Measurements from ENCODE around the gene KIF5C.

KIF5C gene

DNA sequence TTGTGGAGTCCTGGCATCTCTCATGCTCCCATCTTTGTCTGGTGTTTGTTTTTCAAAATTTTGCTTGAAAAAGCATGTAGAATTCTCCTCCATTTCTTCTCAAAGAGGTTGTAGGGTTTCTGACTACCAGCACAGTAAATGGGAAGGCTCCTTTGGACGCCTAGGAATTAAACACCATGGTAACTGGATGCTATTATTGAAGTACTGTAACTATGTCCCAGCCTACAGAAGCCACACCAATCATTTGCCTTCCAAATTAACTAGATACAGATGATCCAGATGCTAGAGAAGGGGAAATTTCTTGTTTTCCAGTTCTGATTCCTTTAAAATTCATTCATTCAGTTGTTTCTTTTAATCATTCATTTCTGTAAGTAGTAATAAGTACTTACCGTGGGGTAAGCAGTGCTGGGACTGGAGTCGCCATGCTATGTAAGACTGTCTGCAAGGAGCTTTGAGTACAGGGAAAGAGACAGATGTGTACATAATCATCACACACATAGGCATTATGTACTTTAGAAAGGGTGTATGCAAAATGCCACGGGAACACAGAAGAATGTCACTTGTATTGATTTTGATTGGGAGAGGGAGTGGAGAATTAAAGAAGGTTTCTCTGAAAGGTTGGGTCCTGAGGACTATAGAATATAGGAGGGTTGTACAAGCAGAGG, 49.6 kb downstream of the KIF5C start:
- H3K36me3 ChIP-seq (ENCODE audit: control insufficient read depth in 2 of 2, insufficient read depth in 1 of 2, low read length in 2 of 2), result peaks cover 0 to 21% of the 10 kb centered on the region in 2 experiments; a peak in 1 of 3 replicates
- CTCF ChIA-PET, result interaction anchor here (0.6 to 1.4 kb wide), 2 partner anchors 13 to 250 kb away, joined by 3 to 4 read pairs; no protein-coding TSS in a partner anchor
- no peaks in the 10 kb centered on the region for H3K9me3 ChIP-seq (ENCODE audit: control insufficient read depth, insufficient read depth, low read depth, low read length)
- POLR2A ChIA-PET, result no interaction called here
- TF ChIP-seq TSHZ1 (tag by site-specific recombination; IDR thresholded peaks at IDR 0.05; ENCODE audit: borderline replicate concordance), result no peak
- no peak for TF ChIP-seq ZNF350 (tag by site-specific recombination; IDR thresholded peaks at IDR 0.05)
- no peak overlapping the region for H3K4me3 ChIP-seq (ENCODE audit: low read depth, low read length)
- H3K4me1 ChIP-seq (ENCODE audit: control insufficient read depth, insufficient read depth, low read length), result peaks cover 11% of the 10 kb centered on the region
- H3K27ac ChIP-seq (ENCODE audit: extremely low read depth, low read depth, low read length), result no peak overlapping the region

GRCh38 chr2:148926291-148926961, 51.4 kb downstream of the KIF5C start:
- Histone ChIP-seq H3K9me3 (ENCODE audit: control insufficient read depth, insufficient read depth, low read depth, low read length) (no peaks in the 10 kb centered on the region), H3K4me3 (ENCODE audit: low read depth, low read length) (no peak overlapping the region), H3K4me1 (ENCODE audit: control insufficient read depth, insufficient read depth, low read length) (peaks cover 11% of the 10 kb centered on the region), H3K27ac (ENCODE audit: extremely low read depth, low read depth, low read length) (no peak overlapping the region), H3K36me3 (ENCODE audit: control insufficient read depth in 2 of 2, insufficient read depth in 1 of 2, low read length in 2 of 2) (peaks cover 0 to 29% of the 10 kb centered on the region in 2 experiments; a peak in 1 of 3 replicates)
- POLR2A ChIA-PET, result interaction anchor here (0.7 kb wide), 1 partner anchor 56 kb away, joined by 3 read pairs; no protein-coding TSS in a partner anchor
- CTCF ChIA-PET, result interaction anchor here (0.5 to 0.7 kb wide), 2 partner anchors 14 kb away, joined by 3 read pairs; no protein-coding TSS in a partner anchor
- TF ChIP-seq ZNF654 (tag by site-specific recombination; IDR thresholded peaks at IDR 0.05; ENCODE audit: low read depth), result peak; percentile 7; the same call in 1 of the 2 replicates
- TF ChIP-seq, protein P1, sequence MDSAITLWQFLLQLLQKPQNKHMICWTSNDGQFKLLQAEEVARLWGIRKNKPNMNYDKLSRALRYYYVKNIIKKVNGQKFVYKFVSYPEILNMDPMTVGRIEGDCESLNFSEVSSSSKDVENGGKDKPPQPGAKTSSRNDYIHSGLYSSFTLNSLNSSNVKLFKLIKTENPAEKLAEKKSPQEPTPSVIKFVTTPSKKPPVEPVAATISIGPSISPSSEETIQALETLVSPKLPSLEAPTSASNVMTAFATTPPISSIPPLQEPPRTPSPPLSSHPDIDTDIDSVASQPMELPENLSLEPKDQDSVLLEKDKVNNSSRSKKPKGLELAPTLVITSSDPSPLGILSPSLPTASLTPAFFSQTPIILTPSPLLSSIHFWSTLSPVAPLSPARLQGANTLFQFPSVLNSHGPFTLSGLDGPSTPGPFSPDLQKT (IDR thresholded peaks at IDR 0.05; ENCODE audit: borderline replicate concordance, low read depth, low read length), result no peak

DNA sequence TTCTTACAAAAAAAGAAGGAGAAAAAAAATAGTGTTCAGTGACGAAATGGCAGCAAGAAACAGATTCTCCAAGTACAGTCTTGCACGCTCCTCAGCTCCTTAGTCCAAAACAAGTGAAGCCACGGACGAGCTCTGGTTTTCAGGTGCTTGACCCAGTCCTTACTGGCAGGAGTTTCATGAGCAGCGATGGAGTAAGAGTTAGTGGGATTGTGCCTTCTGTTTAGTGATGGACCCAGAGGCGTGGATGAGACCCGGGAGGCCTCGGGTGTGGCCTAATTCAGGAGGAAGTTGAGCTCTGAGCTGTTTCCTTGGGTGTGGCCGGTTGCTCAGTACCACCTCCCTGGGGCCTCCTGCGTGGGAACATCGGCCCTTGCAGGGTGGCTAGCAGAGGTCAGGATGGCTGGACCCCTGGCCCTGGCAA, 52.0 kb downstream of the KIF5C start:
- TF ChIP-seq ZNF843 (tag by site-specific recombination; IDR thresholded peaks at IDR 0.05), result no peak
- TF ChIP-seq KLF1 (tag by site-specific recombination; IDR thresholded peaks at IDR 0.05), result peak; percentile 61
- TF ChIP-seq ZBTB1 (tag by site-specific recombination; IDR thresholded peaks at IDR 0.05), result no peak
- no peak for TF ChIP-seq ZNF48 (tag by site-specific recombination; IDR thresholded peaks at IDR 0.05)
- TF ChIP-seq ZNF580 (tag by site-specific recombination; IDR thresholded peaks at IDR 0.05), result no peak
- TF ChIP-seq ZNF837 (tag by site-specific recombination; IDR thresholded peaks at IDR 0.05), result no peak

More for the DNA sequence above, 52.0 kb downstream of the KIF5C start:
- Histone ChIP-seq H3K9me3 (ENCODE audit: control insufficient read depth, insufficient read depth, low read depth, low read length) (no peaks in the 10 kb centered on the region), H3K27ac (ENCODE audit: extremely low read depth, low read depth, low read length) (no peak overlapping the region), H3K36me3 (ENCODE audit: control insufficient read depth in 2 of 2, insufficient read depth in 1 of 2, low read length in 2 of 2) (peaks cover 0 to 31% of the 10 kb centered on the region in 2 experiments; a peak in 1 of 3 replicates), H3K4me1 (ENCODE audit: control insufficient read depth, insufficient read depth, low read length) (peaks cover 11% of the 10 kb centered on the region), H3K4me3 (ENCODE audit: low read depth, low read length) (no peak overlapping the region)
- ChIA-PET CTCF (interaction anchor here (0.5 to 1.3 kb wide), 3 partner anchors 13 to 451 kb away, joined by 3 read pairs; no protein-coding TSS in a partner anchor), POLR2A (interaction anchor here (0.7 kb wide), 1 partner anchor 56 kb away, joined by 3 read pairs; no protein-coding TSS in a partner anchor)
